ENCODE results near the gene CRABP1.

CRABP1 gene

GRCh38 chr15:78347586-78348543 is 7.7 kb downstream of the CRABP1 start:
- no peak for DNase-seq

GRCh38 chr15:78350058-78350457 is 9.9 kb downstream of the CRABP1 start:
- DNase-seq: no peak

- DNase-seq: no peak
Observed at GRCh38 chr15:78351539-78351938, 11.4 kb downstream of the CRABP1 start.

GRCh38 chr15:78353093-78353492 is 12.9 kb downstream of the CRABP1 start:
- peak in 1 of 2 donors; percentile 15 for DNase-seq

- no peak for DNase-seq
Observed at GRCh38 chr15:78355177-78355576, 15.0 kb downstream of the CRABP1 start.

- no peak for DNase-seq
Observed at GRCh38 chr15:78358102-78358870, 18.1 kb downstream of the CRABP1 start.

- no peak for DNase-seq
Observed at GRCh38 chr15:78359041-78359808, 19.1 kb downstream of the CRABP1 start.

- no peak for DNase-seq
Observed at GRCh38 chr15:78360367-78360801, 20.2 kb downstream of the CRABP1 start.

- DNase-seq: no peak
Observed at GRCh38 chr15:78360958-78361718, 21.0 kb downstream of the CRABP1 start.

- no peak for DNase-seq
Observed at GRCh38 chr15:78361771-78362506, 21.8 kb downstream of the CRABP1 start.

- no peak for DNase-seq
Observed at GRCh38 chr15:78362716-78363380, 22.7 kb downstream of the CRABP1 start.

GRCh38 chr15:78363381-78363734 is 23.2 kb downstream of the CRABP1 start:
- DNase-seq: no peak

- DNase-seq: no peak
Observed at GRCh38 chr15:78364233-78364632, 24.1 kb downstream of the CRABP1 start.

GRCh38 chr15:78365917-78366316 is 25.8 kb downstream of the CRABP1 start:
- DNase-seq: no peak

GRCh38 chr15:78366342-78366741 is 26.2 kb downstream of the CRABP1 start:
- no peak for DNase-seq

GRCh38 chr15:78368651-78369050 is 28.5 kb downstream of the CRABP1 start:
- DNase-seq: no peak

- DNase-seq: no peak
Observed at GRCh38 chr15:78369161-78369560, 29.0 kb downstream of the CRABP1 start.

- DNase-seq: no peak
Observed at GRCh38 chr15:78370013-78370412, 29.9 kb downstream of the CRABP1 start.

GRCh38 chr15:78372880-78373279 is 32.7 kb downstream of the CRABP1 start:
- DNase-seq: no peak

GRCh38 chr15:78374436-78375393 is 34.6 kb downstream of the CRABP1 start:
- DNase-seq: peak in 1 of 2 donors; percentile 12
